Measurements from ENCODE around the gene GNAT1. TPM values are rescaled to one million over a fixed set of nuclear protein-coding genes. Genes with fewer than 3 reads are reported as not detected.

The GNAT1 gene
- total RNA-seq, 2 donors from 2014 or later = not detected

DNA sequence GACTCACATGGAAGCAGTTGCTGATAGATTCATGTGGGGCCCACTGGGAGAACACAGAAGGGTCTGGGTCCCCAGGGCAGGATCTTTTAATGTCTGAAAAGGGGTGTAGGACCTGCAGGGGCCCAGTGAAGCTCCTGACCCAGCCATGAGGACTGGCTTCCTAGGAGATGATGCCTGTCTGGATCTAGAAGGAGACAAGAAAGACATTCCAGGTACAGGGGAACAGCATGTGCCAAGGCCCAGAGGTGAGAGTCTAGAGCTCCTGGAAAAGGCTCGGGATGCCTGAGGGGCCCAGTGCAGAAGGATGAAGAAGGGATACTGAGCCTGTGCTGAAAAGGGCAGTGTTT, 41.0 kb upstream of the GNAT1 start:
- no peaks in the 10 kb centered on the region for H3K36me3 ChIP-seq
- 64% methylated on average over 1 of the region's 1 CpG for WGBS
- H3K27me3 ChIP-seq (replicated peaks; ENCODE audit: insufficient read depth) = no peaks in the 10 kb centered on the region
- intact Hi-C loops (cut with DNase I) = no loop called here
- H3K27ac ChIP-seq = peak overlapping the region; percentile 43 to 63
- H3K4me1 ChIP-seq (replicated peaks) = peaks cover 4% of the 10 kb centered on the region
- no peak overlapping the region for H3K4me3 ChIP-seq
- no peaks in the 10 kb centered on the region for H3K9me3 ChIP-seq
- DNase-seq (ENCODE audit: low spot score) = no peak
- no peak for TF ChIP-seq POLR2AphosphoS5 (IDR thresholded peaks at IDR 0.05)
- no peak for TF ChIP-seq CTCF (IDR thresholded peaks at IDR 0.05)
- TF ChIP-seq POLR2A (IDR thresholded peaks at IDR 0.05) = no peak

- no peaks in the 10 kb centered on the region for H3K27me3 ChIP-seq (replicated peaks; ENCODE audit: insufficient read depth)
- TF ChIP-seq POLR2AphosphoS5 (IDR thresholded peaks at IDR 0.05) (peak; percentile 71), POLR2A (IDR thresholded peaks at IDR 0.05) (no peak), CTCF (IDR thresholded peaks at IDR 0.05) (no peak)
- no peaks in the 10 kb centered on the region for H3K36me3 ChIP-seq
- H3K4me3 ChIP-seq = no peak overlapping the region
- H3K27ac ChIP-seq = peak overlapping the region; percentile 43 to 63
- intact Hi-C loops (cut with DNase I) = no loop called here
- 49% methylated on average over 18 of the region's 18 CpGs for WGBS
- H3K9me3 ChIP-seq = no peaks in the 10 kb centered on the region
- DNase-seq (ENCODE audit: low spot score) = peak; percentile 87
- peaks cover 4% of the 10 kb centered on the region for H3K4me1 ChIP-seq (replicated peaks)
These were observed 40.3 kb upstream of the GNAT1 start for GRCh38 chr3:50150863-50151686.

DNA sequence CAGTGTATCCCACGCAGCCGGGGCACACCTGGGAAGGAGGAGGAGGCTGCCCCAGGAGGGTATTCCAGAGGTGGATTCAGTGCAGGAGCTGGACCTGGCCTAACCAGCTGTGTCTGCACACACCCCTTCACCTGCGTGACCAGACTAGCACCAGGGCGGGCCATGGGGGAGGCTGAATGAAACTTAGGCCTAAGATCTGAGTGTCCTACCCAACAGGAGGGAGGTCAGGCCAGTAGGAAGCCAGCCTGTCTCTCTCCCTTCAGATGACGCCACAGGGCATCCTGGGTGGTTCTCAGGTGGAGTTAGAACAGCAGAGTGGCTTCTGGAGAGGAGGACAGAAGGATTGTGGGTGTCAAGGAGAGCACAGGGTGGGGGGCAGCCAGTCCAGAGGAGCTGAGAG, 39.7 kb upstream of the GNAT1 start:
- H3K27ac ChIP-seq = peak overlapping the region; percentile 43 to 63
- 41% methylated on average over 4 of the region's 5 CpGs for WGBS
- no peak for DNase-seq (ENCODE audit: low spot score)
- H3K4me1 ChIP-seq (replicated peaks) = peaks cover 4% of the 10 kb centered on the region
- no peaks in the 10 kb centered on the region for H3K36me3 ChIP-seq
- no peaks in the 10 kb centered on the region for H3K9me3 ChIP-seq
- H3K4me3 ChIP-seq = no peak overlapping the region
- intact Hi-C loops (cut with DNase I) = no loop called here
- no peaks in the 10 kb centered on the region for H3K27me3 ChIP-seq (replicated peaks; ENCODE audit: insufficient read depth)
- TF ChIP-seq POLR2A (IDR thresholded peaks at IDR 0.05) (no peak), CTCF (IDR thresholded peaks at IDR 0.05) (no peak), POLR2AphosphoS5 (IDR thresholded peaks at IDR 0.05) (no peak)

DNA sequence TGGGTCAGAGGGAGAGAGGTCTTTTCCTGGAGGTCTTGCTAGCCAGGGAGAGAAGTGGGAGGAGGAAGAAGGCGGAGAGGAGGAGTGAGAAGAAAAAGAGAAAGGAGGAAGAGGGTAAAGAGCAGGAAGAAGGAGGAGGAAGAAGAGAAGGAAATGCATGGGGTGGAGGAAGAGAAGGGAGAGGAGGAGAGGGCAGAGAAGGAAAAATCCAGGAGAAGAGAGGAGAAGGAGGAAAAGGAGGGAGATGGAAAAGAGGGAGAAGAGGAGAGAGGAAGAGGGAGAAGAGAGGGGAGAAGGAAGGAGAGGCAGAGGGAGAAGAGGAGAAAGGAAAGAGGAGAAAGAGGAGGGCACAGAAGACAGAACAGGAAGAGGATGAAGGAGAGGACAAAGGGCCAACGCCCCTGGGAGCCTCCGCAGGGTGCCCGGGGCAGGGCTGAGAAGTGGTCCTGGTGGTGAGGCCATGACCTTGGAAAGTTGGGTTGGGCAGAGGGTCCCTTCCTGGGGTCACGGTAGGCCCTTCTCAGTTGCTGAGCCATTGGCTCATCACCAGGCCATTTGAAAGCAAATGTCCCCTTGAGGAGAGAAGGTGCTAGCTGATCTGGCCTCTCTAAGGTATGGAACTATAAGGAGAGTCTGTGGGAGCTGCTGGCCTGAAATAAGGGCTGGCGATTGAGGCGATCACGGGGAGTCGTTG, 37.5 kb upstream of the GNAT1 start:
- H3K4me1 ChIP-seq (replicated peaks) = peaks cover 22% of the 10 kb centered on the region
- TF ChIP-seq CTCF (IDR thresholded peaks at IDR 0.05) (no peak), POLR2AphosphoS5 (IDR thresholded peaks at IDR 0.05) (no peak), POLR2A (IDR thresholded peaks at IDR 0.05) (no peak)
- H3K36me3 ChIP-seq = no peaks in the 10 kb centered on the region
- no peak overlapping the region for H3K27ac ChIP-seq
- WGBS = 60% methylated on average over 9 of the region's 9 CpGs
- peak overlapping the region in 1 of 2 donors; percentile 53 for H3K4me3 ChIP-seq
- H3K9me3 ChIP-seq = no peaks in the 10 kb centered on the region
- no peaks in the 10 kb centered on the region for H3K27me3 ChIP-seq (replicated peaks; ENCODE audit: insufficient read depth)
- intact Hi-C loops (cut with DNase I) = no loop called here
- DNase-seq (ENCODE audit: low spot score) = no peak
